Measurements from ENCODE around the gene USP47.
A peak's percentile ranks its signal among the peaks of the same experiment; 100 is the strongest.

Gene USP47
- total RNA-seq, result 184 to 234 (median 200) reads per million in 3 experiments

GRCh38 chr11:11841723-11842420 lies at the start of gene USP47:
Gene USP47 (plus strand): TSS chr11:11841972. CDS start chr11:11842186, 214 bp downstream.
- DNase-seq, result peak; percentile 94

- DNase-seq, result no peak
Observed at GRCh38 chr11:11793073-11793472, 48.7 kb upstream of the USP47 start.

- DNase-seq, result peak; percentile 59
Observed at GRCh38 chr11:11798586-11799438, 43.0 kb upstream of the USP47 start.

GRCh38 chr11:11805228-11805627 lies 36.5 kb upstream of the USP47 start:
- DNase-seq, result no peak

- DNase-seq, result no peak
Observed at GRCh38 chr11:11806074-11806473, 35.7 kb upstream of the USP47 start.

GRCh38 chr11:11806586-11806985 lies 35.2 kb upstream of the USP47 start:
- no peak for DNase-seq

GRCh38 chr11:11807811-11808782 lies 33.7 kb upstream of the USP47 start:
- no peak for DNase-seq

- no peak for DNase-seq
Observed at GRCh38 chr11:11808992-11809615, 32.7 kb upstream of the USP47 start.

- DNase-seq, result no peak
Observed at GRCh38 chr11:11810764-11811726, 30.7 kb upstream of the USP47 start.

GRCh38 chr11:11813288-11813962 lies 28.3 kb upstream of the USP47 start:
- DNase-seq, result no peak

- no peak for DNase-seq
Observed at GRCh38 chr11:11814614-11815452, 26.9 kb upstream of the USP47 start.

GRCh38 chr11:11816511-11817314 lies 25.1 kb upstream of the USP47 start:
- no peak for DNase-seq

- no peak for DNase-seq
Observed at GRCh38 chr11:11817957-11818356, 23.8 kb upstream of the USP47 start.

GRCh38 chr11:11818529-11819121 lies 23.1 kb upstream of the USP47 start:
- DNase-seq, result no peak

- DNase-seq, result no peak
Observed at GRCh38 chr11:11821899-11822298, 19.9 kb upstream of the USP47 start.

GRCh38 chr11:11822946-11823345 lies 18.8 kb upstream of the USP47 start:
- DNase-seq, result no peak

GRCh38 chr11:11826260-11826659 lies 15.5 kb upstream of the USP47 start:
- no peak for DNase-seq

GRCh38 chr11:11827272-11827671 lies 14.5 kb upstream of the USP47 start:
- no peak for DNase-seq

All from central memory CD4-positive, alpha-beta T cell (primary cell).